KG1 (cell line): ENCODE measurements around the gene PDE4D.

Experiments used
- DNase-seq: peaks from one replicate; lab custom pipeline; 2025; lab: John Stamatoyannopoulos, UW

PDE4D gene

GRCh38 chr5:59547731-59548130, 345.8 kb downstream of the PDE4D start:
- DNase-seq, result no peak

- no peak for DNase-seq
Observed at GRCh38 chr5:59544573-59544972, 349.0 kb downstream of the PDE4D start.

- no peak for DNase-seq
Observed at GRCh38 chr5:59543821-59544442, 349.6 kb downstream of the PDE4D start.

- no peak for DNase-seq
Observed at GRCh38 chr5:59542851-59543820, 350.4 kb downstream of the PDE4D start.

- DNase-seq, result no peak
Observed at GRCh38 chr5:59542306-59542705, 351.2 kb downstream of the PDE4D start.

- no peak for DNase-seq
Observed at GRCh38 chr5:59540366-59540765, 353.2 kb downstream of the PDE4D start.

- DNase-seq, result no peak
Observed at GRCh38 chr5:59538750-59539121, 354.8 kb downstream of the PDE4D start.

GRCh38 chr5:59537961-59538749, 355.4 kb downstream of the PDE4D start:
- no peak for DNase-seq

GRCh38 chr5:59536875-59537274, 356.7 kb downstream of the PDE4D start:
- DNase-seq, result no peak

GRCh38 chr5:59535561-59535960, 358.0 kb downstream of the PDE4D start:
- no peak for DNase-seq

- DNase-seq, result no peak
Observed at GRCh38 chr5:59533730-59534108, 359.8 kb downstream of the PDE4D start.

GRCh38 chr5:59532979-59533729, 360.4 kb downstream of the PDE4D start:
- DNase-seq, result no peak

GRCh38 chr5:59529239-59529638, 364.3 kb downstream of the PDE4D start:
- DNase-seq, result no peak

GRCh38 chr5:59528202-59528862, 365.2 kb downstream of the PDE4D start:
- DNase-seq, result no peak

GRCh38 chr5:59525957-59526356, 367.6 kb downstream of the PDE4D start:
- DNase-seq, result no peak

GRCh38 chr5:59525311-59525710, 368.2 kb downstream of the PDE4D start:
- no peak for DNase-seq

GRCh38 chr5:59522201-59522831, 371.2 kb downstream of the PDE4D start:
- no peak for DNase-seq

GRCh38 chr5:59521476-59521875, 372.1 kb downstream of the PDE4D start:
- DNase-seq, result peak; percentile 28

GRCh38 chr5:59519338-59519737, 374.2 kb downstream of the PDE4D start:
- DNase-seq, result no peak

GRCh38 chr5:59517926-59518585, 375.5 kb downstream of the PDE4D start:
- DNase-seq, result no peak
